IPS-15b (cell line): ENCODE measurements around the gene CD164L2.
A peak's percentile ranks its signal among the peaks of the same experiment; 100 is the strongest.

Experiments
- H3K27me3 ChIP-seq: one replicate; pipeline ENCODE4 v1.6.1; 2013; ENCODE audit warnings: low read length; ENCODE audit not compliant: control insufficient read depth, insufficient read depth
- H3K36me3 ChIP-seq: one replicate; pipeline ENCODE4 v1.6.1; 2013; ENCODE audit warnings: low read length; ENCODE audit not compliant: control insufficient read depth, insufficient read depth
- H3K4me1 ChIP-seq: one replicate; pipeline ENCODE4 v1.6.1; 2013; ENCODE audit warnings: mild to moderate bottlenecking, low read length; ENCODE audit not compliant: control insufficient read depth, insufficient read depth
- H3K4me3 ChIP-seq: one replicate; pipeline ENCODE4 v1.5.1; 2013; ENCODE audit warnings: low read depth, low read length
- H3K9ac ChIP-seq: one replicate; pipeline ENCODE4 v1.6.1; 2013; ENCODE audit warnings: low read depth, mild to moderate bottlenecking, low read length
- H3K9me3 ChIP-seq: one replicate; pipeline ENCODE4 v1.6.1; 2013; ENCODE audit warnings: mild to moderate bottlenecking, low read length; ENCODE audit not compliant: control insufficient read depth, insufficient read depth

The CD164L2 gene

GRCh38 chr1:27346357-27346756, 36.8 kb downstream of the CD164L2 start:
- peaks cover 15% of the 10 kb centered on the region for H3K4me1 ChIP-seq
- H3K27me3 ChIP-seq = peaks cover 6% of the 10 kb centered on the region
- H3K9me3 ChIP-seq = no peaks in the 10 kb centered on the region
- H3K4me3 ChIP-seq = no peak overlapping the region
- H3K9ac ChIP-seq = no peak overlapping the region
- H3K36me3 ChIP-seq = peaks cover 4% of the 10 kb centered on the region

GRCh38 chr1:27345272-27345671, 37.9 kb downstream of the CD164L2 start:
- no peaks in the 10 kb centered on the region for H3K9me3 ChIP-seq
- peaks cover 4% of the 10 kb centered on the region for H3K36me3 ChIP-seq
- peaks cover 16% of the 10 kb centered on the region for H3K4me1 ChIP-seq
- H3K27me3 ChIP-seq = peaks cover 3% of the 10 kb centered on the region
- H3K4me3 ChIP-seq = no peak overlapping the region
- no peak overlapping the region for H3K9ac ChIP-seq

GRCh38 chr1:27343639-27344025, 39.5 kb downstream of the CD164L2 start:
- no peak overlapping the region for H3K4me3 ChIP-seq
- no peaks in the 10 kb centered on the region for H3K27me3 ChIP-seq
- H3K4me1 ChIP-seq = peaks cover 13% of the 10 kb centered on the region
- H3K9me3 ChIP-seq = no peaks in the 10 kb centered on the region
- no peak overlapping the region for H3K9ac ChIP-seq
- H3K36me3 ChIP-seq = peaks cover 4% of the 10 kb centered on the region

- Histone ChIP-seq H3K9ac (peak overlapping the region; percentile 54), H3K36me3 (peaks cover 4% of the 10 kb centered on the region), H3K4me3 (peak overlapping the region; percentile 54), H3K9me3 (no peaks in the 10 kb centered on the region), H3K27me3 (no peaks in the 10 kb centered on the region), H3K4me1 (peaks cover 13% of the 10 kb centered on the region)
Measured at GRCh38 chr1:27342778-27343638, 40.1 kb downstream of the CD164L2 start.

GRCh38 chr1:27342391-27342777, 40.7 kb downstream of the CD164L2 start:
- no peak overlapping the region for H3K9ac ChIP-seq
- H3K36me3 ChIP-seq = peaks cover 3% of the 10 kb centered on the region
- peak overlapping the region; percentile 54 for H3K4me3 ChIP-seq
- peaks cover 13% of the 10 kb centered on the region for H3K4me1 ChIP-seq
- no peaks in the 10 kb centered on the region for H3K9me3 ChIP-seq
- no peaks in the 10 kb centered on the region for H3K27me3 ChIP-seq

GRCh38 chr1:27341525-27342252, 41.4 kb downstream of the CD164L2 start, which contains the start of gene SYTL1:
TSS of gene SYTL1 (plus strand) at chr1:27342022. CDS start at chr1:27345335, 3,313 bp downstream.
- Histone ChIP-seq H3K9ac (no peak within 1 kb of the TSS), H3K4me3 (peak within 1 kb of the TSS; percentile 54), H3K27me3 (no peaks in the 10 kb centered on the region), H3K4me1 (peaks cover 10% of the 10 kb centered on the region), H3K36me3 (peaks cover 2% of the 10 kb centered on the region), H3K9me3 (no peaks in the 10 kb centered on the region)

- peak overlapping the region; percentile 24 for H3K9ac ChIP-seq
- H3K4me3 ChIP-seq = no peak overlapping the region
- peaks cover 20% of the 10 kb centered on the region for H3K36me3 ChIP-seq
- no peaks in the 10 kb centered on the region for H3K27me3 ChIP-seq
- H3K9me3 ChIP-seq = no peaks in the 10 kb centered on the region
- peaks cover 10% of the 10 kb centered on the region for H3K4me1 ChIP-seq
Measured at GRCh38 chr1:27339213-27339612, 43.9 kb downstream of the CD164L2 start.

- Histone ChIP-seq H3K9ac (no peak overlapping the region), H3K4me1 (peaks cover 10% of the 10 kb centered on the region), H3K27me3 (no peaks in the 10 kb centered on the region)
Measured at GRCh38 chr1:27338751-27339150, 44.4 kb downstream of the CD164L2 start.

GRCh38 chr1:27336756-27337155, 46.4 kb downstream of the CD164L2 start:
- Histone ChIP-seq H3K9me3 (no peaks in the 10 kb centered on the region), H3K9ac (no peak overlapping the region), H3K27me3 (no peaks in the 10 kb centered on the region), H3K36me3 (peaks cover 34% of the 10 kb centered on the region), H3K4me1 (peaks cover 4% of the 10 kb centered on the region), H3K4me3 (no peak overlapping the region)

More at GRCh38 chr1:27338751-27339150, 44.4 kb downstream of the CD164L2 start:
- Histone ChIP-seq H3K4me3 (no peak overlapping the region), H3K9me3 (no peaks in the 10 kb centered on the region), H3K36me3 (peaks cover 24% of the 10 kb centered on the region)

GRCh38 chr1:27335506-27336422, 47.4 kb downstream of the CD164L2 start:
- no peak overlapping the region for H3K9ac ChIP-seq
- peaks cover 34% of the 10 kb centered on the region for H3K36me3 ChIP-seq
- H3K9me3 ChIP-seq = no peaks in the 10 kb centered on the region
- H3K27me3 ChIP-seq = no peaks in the 10 kb centered on the region
- H3K4me3 ChIP-seq = no peak overlapping the region
- H3K4me1 ChIP-seq = no peaks in the 10 kb centered on the region

- no peaks in the 10 kb centered on the region for H3K4me1 ChIP-seq
- no peak overlapping the region for H3K4me3 ChIP-seq
- H3K27me3 ChIP-seq = no peaks in the 10 kb centered on the region
- no peak overlapping the region for H3K9ac ChIP-seq
- no peaks in the 10 kb centered on the region for H3K9me3 ChIP-seq
- H3K36me3 ChIP-seq = peaks cover 34% of the 10 kb centered on the region
Measured at GRCh38 chr1:27333717-27334279, 49.3 kb downstream of the CD164L2 start.
